Chondrocyte (in vitro differentiated cells): ENCODE results near the gene USP32. TPM values are rescaled to one million over a fixed set of nuclear protein-coding genes. Genes with fewer than 3 reads are reported as not detected.

Experiments
- DNase-seq: peaks from one replicate; pipeline ENCODE4 v3.0.0; 2021; ENCODE audit warnings: mixed read lengths, low spot score
- H3K27ac Mint-ChIP-seq: one replicate; pipeline ENCODE4 v1.8.0; 2021; ENCODE audit warnings: mild to moderate bottlenecking, moderate library complexity, mixed read lengths; ENCODE audit not compliant: unreplicated experiment
- H3K27me3 Mint-ChIP-seq: 2 replicates; pipeline ENCODE4 v1.8.0; 2021; ENCODE audit warnings: low read depth, mixed read lengths
- H3K36me3 Mint-ChIP-seq: 2 replicates; pipeline ENCODE4 v1.8.0; 2021; ENCODE audit warnings: low read depth, mixed read lengths
- H3K4me1 Mint-ChIP-seq: 2 replicates; pipeline ENCODE4 v1.8.0; 2021; ENCODE audit warnings: low read depth, mild to moderate bottlenecking, mixed read lengths
- H3K4me3 Mint-ChIP-seq: one replicate; pipeline ENCODE4 v1.8.0; 2021; ENCODE audit warnings: mild to moderate bottlenecking, moderate library complexity, mixed read lengths; ENCODE audit not compliant: unreplicated experiment
- H3K9me3 Mint-ChIP-seq: 2 replicates; pipeline ENCODE4 v1.8.0; 2021; ENCODE audit warnings: low read depth, mixed read lengths
- total RNA-seq: library from RNA; stranded (reverse); gene quantifications from 3 replicates; pipeline ENCODE4 v1.2.1, GENCODE V29; 2021
- TF ChIP-seq, protein P1 (sequence below): fragments of 200-600 bp; sonication (generic); IDR thresholded peaks from 2 replicates; pipeline ENCODE4 v1.5.0; 2021; ENCODE audit warnings: antibody characterized with exemption, mild to moderate bottlenecking, moderate library complexity

The USP32 gene
- total RNA-seq, 1 donor from 2014 or later = 42.2 TPM

- Mint-ChIP-seq H3K27me3 (no peaks in the 10 kb centered on the region), H3K36me3 (peaks cover 8% of the 10 kb centered on the region), H3K4me1 (peaks cover 22% of the 10 kb centered on the region), H3K4me3 (peak overlapping the region; percentile 95), H3K27ac (peak overlapping the region; percentile 94), H3K9me3 (no peaks in the 10 kb centered on the region)
- peak; percentile 20 for DNase-seq
- TF ChIP-seq, protein P1, sequence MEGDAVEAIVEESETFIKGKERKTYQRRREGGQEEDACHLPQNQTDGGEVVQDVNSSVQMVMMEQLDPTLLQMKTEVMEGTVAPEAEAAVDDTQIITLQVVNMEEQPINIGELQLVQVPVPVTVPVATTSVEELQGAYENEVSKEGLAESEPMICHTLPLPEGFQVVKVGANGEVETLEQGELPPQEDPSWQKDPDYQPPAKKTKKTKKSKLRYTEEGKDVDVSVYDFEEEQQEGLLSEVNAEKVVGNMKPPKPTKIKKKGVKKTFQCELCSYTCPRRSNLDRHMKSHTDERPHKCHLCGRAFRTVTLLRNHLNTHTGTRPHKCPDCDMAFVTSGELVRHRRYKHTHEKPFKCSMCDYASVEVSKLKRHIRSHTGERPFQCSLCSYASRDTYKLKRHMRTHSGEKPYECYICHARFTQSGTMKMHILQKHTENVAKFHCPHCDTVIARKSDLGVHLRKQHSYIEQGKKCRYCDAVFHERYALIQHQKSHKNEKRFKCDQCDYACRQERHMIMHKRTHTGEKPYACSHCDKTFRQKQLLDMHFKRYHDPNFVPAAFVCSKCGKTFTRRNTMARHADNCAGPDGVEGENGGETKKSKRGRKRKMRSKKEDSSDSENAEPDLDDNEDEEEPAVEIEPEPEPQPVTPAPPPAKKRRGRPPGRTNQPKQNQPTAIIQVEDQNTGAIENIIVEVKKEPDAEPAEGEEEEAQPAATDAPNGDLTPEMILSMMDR = no peak
These were observed 257.4 kb downstream of the USP32 start for GRCh38 chr17:60134396-60135150.

DNA sequence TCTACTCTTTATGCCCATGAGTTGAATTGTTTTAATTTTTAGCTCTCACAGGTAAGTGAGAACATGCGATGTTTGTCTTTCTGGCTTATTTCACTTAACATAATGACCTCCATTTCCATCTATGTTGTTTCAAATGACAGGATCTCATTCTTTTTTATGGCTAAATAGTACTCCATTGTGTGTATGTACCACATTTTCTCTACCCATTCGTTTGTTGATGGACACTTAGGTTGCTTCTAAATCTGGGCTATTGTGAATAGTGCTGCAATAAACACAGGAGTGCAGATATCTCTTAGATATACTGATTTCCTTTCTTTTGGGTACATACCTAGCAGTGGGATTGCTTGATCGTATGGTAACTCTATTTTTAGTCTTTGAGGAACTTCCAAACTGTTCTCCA, 261.5 kb downstream of the USP32 start:
- DNase-seq = no peak
- no peak overlapping the region for H3K4me3 Mint-ChIP-seq
- no peaks in the 10 kb centered on the region for H3K9me3 Mint-ChIP-seq
- peaks cover 24% of the 10 kb centered on the region for H3K4me1 Mint-ChIP-seq
- H3K27me3 Mint-ChIP-seq = no peaks in the 10 kb centered on the region
- H3K36me3 Mint-ChIP-seq = peaks cover 8% of the 10 kb centered on the region
- TF ChIP-seq, protein P1 = no peak
- no peak overlapping the region for H3K27ac Mint-ChIP-seq

DNA sequence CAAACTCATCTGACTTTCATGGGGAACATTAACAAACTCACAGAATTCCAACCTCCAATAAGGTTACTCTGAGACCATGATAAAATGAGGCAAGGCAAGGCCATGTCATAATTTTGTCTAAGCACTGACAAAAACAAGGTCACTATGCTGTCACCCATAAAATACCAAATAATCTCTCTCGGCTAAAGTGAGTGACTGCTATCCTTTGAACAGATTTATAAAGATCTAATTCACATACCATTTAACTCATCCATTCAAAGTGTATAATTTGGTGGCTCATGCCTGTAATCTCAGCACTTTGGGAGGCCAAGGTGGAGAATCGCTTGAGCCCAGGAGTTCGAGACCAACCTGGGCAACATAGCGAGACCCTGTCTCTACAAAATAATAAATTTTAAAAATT, 262.8 kb downstream of the USP32 start:
- H3K36me3 Mint-ChIP-seq = peaks cover 8% of the 10 kb centered on the region
- H3K9me3 Mint-ChIP-seq = no peaks in the 10 kb centered on the region
- DNase-seq = no peak
- no peak overlapping the region for H3K27ac Mint-ChIP-seq
- no peaks in the 10 kb centered on the region for H3K27me3 Mint-ChIP-seq
- peaks cover 15% of the 10 kb centered on the region for H3K4me1 Mint-ChIP-seq
- H3K4me3 Mint-ChIP-seq = no peak overlapping the region
- TF ChIP-seq, protein P1 = no peak

Other genes starting within 250 kb of the USP32 start
- not detected in 3 replicates for gene CA4, start 242.2 kb downstream of the USP32 start, total RNA-seq
- not detected in 3 replicates for gene CHCT1, start 30.4 kb upstream of the USP32 start, total RNA-seq
- gene APPBP2, start 134.1 kb upstream of the USP32 start, total RNA-seq = 45.5 to 51.1 TPM (median 48.3 TPM) in 3 replicates
- 11.9 to 13.3 TPM (median 13.1 TPM) in 3 replicates for gene PPM1D, start 208.1 kb upstream of the USP32 start, total RNA-seq